ENCODE measurements around the gene LOXL3. TPM values are rescaled to one million over a fixed set of nuclear protein-coding genes. Genes with fewer than 3 reads are reported as not detected.
A peak's percentile ranks its signal among the peaks of the same experiment; 100 is the strongest.
"Not testable (repeated sequence)": the region's sequence is repeated elsewhere in the genome, so short reads cannot be mapped to it uniquely, and the experiment has no call there.

LOXL3 gene
- polyA plus RNA-seq, 4 donors: 0.22 to 2.9 (median 1.3) TPM

GRCh38 chr2:74495440-74495839 lies 58.3 kb downstream of the LOXL3 start:
- DNase-seq: no peak
- H3K27me3 ChIP-seq (ENCODE audit: control insufficient read depth in 3 of 3, insufficient read depth in 3 of 3, low read length in 3 of 3): peaks cover 0 to 33% (median 0%) of the 10 kb centered on the region in 3 donors
- H3K27ac ChIP-seq (ENCODE audit: low read depth in 1 of 3, low read length in 2 of 3): no peak overlapping the region
- FAIRE-seq: no peak
- no peaks in the 10 kb centered on the region for H3K9me3 ChIP-seq (ENCODE audit: control insufficient read depth in 2 of 2, insufficient read depth in 1 of 2, low read depth in 1 of 2, low read length in 1 of 2)
- H3K4me3 ChIP-seq (ENCODE audit: low read depth in 1 of 3, low read length in 3 of 3): no peak overlapping the region
- peaks cover 0 to 61% (median 0%) of the 10 kb centered on the region in 3 donors for H3K4me1 ChIP-seq (ENCODE audit: control insufficient read depth in 3 of 3, insufficient read depth in 2 of 3, low read depth in 1 of 3, low read length in 2 of 3)
- peaks cover 13 to 66% (median 17%) of the 10 kb centered on the region in 3 donors for H3K36me3 ChIP-seq (ENCODE audit: control insufficient read depth in 3 of 3, insufficient read depth in 2 of 3, low read depth in 1 of 3, low read length in 3 of 3)
- 76 to 97% (median 88%) methylated on average over 1 of the region's 1 CpG for WGBS, 3 donors

GRCh38 chr2:74493546-74493945 lies 60.2 kb downstream of the LOXL3 start:
- H3K27ac ChIP-seq (ENCODE audit: low read depth in 1 of 3, low read length in 2 of 3): no peak overlapping the region
- no peaks in the 10 kb centered on the region for H3K9me3 ChIP-seq (ENCODE audit: control insufficient read depth in 2 of 2, insufficient read depth in 1 of 2, low read depth in 1 of 2, low read length in 1 of 2)
- peaks cover 0 to 66% (median 5%) of the 10 kb centered on the region in 3 donors for H3K4me1 ChIP-seq (ENCODE audit: control insufficient read depth in 3 of 3, insufficient read depth in 2 of 3, low read depth in 1 of 3, low read length in 2 of 3)
- no peak for FAIRE-seq
- 82 to 97% (median 90%) methylated on average over 3 of the region's 3 CpGs for WGBS, 3 donors
- peaks cover 0 to 16% (median 0%) of the 10 kb centered on the region in 3 donors for H3K27me3 ChIP-seq (ENCODE audit: control insufficient read depth in 3 of 3, insufficient read depth in 3 of 3, low read length in 3 of 3)
- DNase-seq: no peak
- H3K4me3 ChIP-seq (ENCODE audit: low read depth in 1 of 3, low read length in 3 of 3): no peak overlapping the region
- peaks cover 13 to 75% (median 17%) of the 10 kb centered on the region in 3 donors for H3K36me3 ChIP-seq (ENCODE audit: control insufficient read depth in 3 of 3, insufficient read depth in 2 of 3, low read depth in 1 of 3, low read length in 3 of 3)

DNA sequence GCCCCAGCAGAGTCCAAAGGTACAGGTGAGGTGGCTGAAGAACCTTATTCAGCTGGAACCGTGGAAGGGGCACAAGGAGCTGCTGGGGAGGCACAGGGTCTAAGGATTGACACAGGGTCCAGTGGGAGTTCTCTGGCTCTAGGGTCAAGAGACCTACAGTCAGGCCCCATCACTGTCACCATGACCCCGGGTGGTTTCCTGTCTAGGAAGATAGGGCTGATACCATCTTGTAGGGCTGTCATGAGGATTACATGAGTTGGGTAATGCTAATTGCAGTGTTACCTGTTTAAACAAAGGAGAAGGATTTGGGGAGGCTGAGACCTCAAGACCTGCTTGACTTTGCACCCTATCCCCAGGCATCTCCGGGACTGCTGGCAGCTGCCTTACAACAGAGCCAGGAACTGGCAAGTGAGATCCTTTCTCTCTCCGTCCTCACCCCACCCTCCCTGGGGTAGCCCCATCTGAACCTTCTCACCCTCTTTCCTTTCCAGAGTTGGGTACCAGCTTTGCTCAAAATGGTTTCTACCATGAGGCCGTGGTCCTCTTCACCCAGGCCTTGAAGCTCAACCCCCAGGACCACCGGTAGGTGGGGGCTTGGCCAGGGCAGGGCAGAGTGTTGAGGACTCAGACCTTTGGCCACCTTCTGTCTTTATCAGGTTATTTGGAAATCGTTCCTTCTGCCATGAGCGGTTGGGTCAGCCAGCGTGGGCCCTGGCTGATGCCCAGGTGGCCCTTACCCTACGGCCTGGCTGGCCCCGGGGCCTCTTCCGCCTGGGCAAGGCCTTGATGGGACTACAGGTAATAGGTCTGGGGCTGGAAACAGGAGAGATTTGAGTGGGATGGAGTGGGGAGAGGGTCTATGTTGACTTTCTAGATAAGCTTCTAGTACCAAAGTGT lies 61.8 kb downstream of the LOXL3 start:
- peaks cover 0 to under 1% (median 0%) of the 10 kb centered on the region in 3 donors for H3K27me3 ChIP-seq (ENCODE audit: control insufficient read depth in 3 of 3, insufficient read depth in 3 of 3, low read length in 3 of 3)
- H3K4me1 ChIP-seq (ENCODE audit: control insufficient read depth in 3 of 3, insufficient read depth in 2 of 3, low read depth in 1 of 3, low read length in 2 of 3): peaks cover 0 to 60% (median 5%) of the 10 kb centered on the region in 3 donors
- no peak for FAIRE-seq
- no peaks in the 10 kb centered on the region for H3K9me3 ChIP-seq (ENCODE audit: control insufficient read depth in 2 of 2, insufficient read depth in 1 of 2, low read depth in 1 of 2, low read length in 1 of 2)
- H3K4me3 ChIP-seq (ENCODE audit: low read depth in 1 of 3, low read length in 3 of 3): no peak overlapping the region
- peaks cover 13 to 75% (median 17%) of the 10 kb centered on the region in 3 donors for H3K36me3 ChIP-seq (ENCODE audit: control insufficient read depth in 3 of 3, insufficient read depth in 2 of 3, low read depth in 1 of 3, low read length in 3 of 3)
- peak in 1 of 2 donors; percentile 43 for DNase-seq
- H3K27ac ChIP-seq (ENCODE audit: low read depth in 1 of 3, low read length in 2 of 3): peak overlapping the region in 1 of 3 donors; percentile 46
- WGBS, 3 donors: 70 to 85% (median 77%) methylated on average over 12 of the region's 12 CpGs

DNA sequence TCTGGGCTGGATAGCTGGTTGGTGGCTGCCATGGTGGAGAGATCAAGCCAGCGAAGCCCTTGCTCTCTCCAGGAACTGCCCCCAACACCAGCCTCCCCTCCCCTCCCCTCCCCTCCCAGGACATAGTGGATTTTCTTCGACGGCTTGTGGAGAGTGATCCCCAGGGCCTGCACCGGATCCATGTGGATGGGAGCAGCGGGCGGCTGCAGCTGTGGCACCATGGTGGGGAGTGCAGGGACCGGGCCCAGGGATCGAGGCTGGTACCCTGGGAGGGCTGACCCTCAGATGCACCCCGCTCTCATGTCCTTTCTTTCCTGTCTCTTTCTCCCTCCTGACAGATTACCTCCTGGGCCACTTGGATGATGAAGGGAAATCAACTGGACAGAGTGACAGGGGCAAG lies 63.8 kb downstream of the LOXL3 start:
- Histone ChIP-seq H3K27me3 (ENCODE audit: control insufficient read depth in 3 of 3, insufficient read depth in 3 of 3, low read length in 3 of 3) (no peaks in the 10 kb centered on the region), H3K9me3 (ENCODE audit: control insufficient read depth in 2 of 2, insufficient read depth in 1 of 2, low read depth in 1 of 2, low read length in 1 of 2) (no peaks in the 10 kb centered on the region), H3K4me3 (ENCODE audit: low read depth in 1 of 3, low read length in 3 of 3) (no peak overlapping the region), H3K4me1 (ENCODE audit: control insufficient read depth in 3 of 3, insufficient read depth in 2 of 3, low read depth in 1 of 3, low read length in 2 of 3) (peaks cover 0 to 50% (median 5%) of the 10 kb centered on the region in 3 donors), H3K27ac (ENCODE audit: low read depth in 1 of 3, low read length in 2 of 3) (peak overlapping the region in 1 of 3 donors; percentile 81), H3K36me3 (ENCODE audit: control insufficient read depth in 3 of 3, insufficient read depth in 2 of 3, low read depth in 1 of 3, low read length in 3 of 3) (peaks cover 13 to 75% (median 17%) of the 10 kb centered on the region in 3 donors)
- DNase-seq (no peak), FAIRE-seq (no peak)
- WGBS, 3 donors: 83 to 92% (median 89%) methylated on average over 4 to 9 of the region's 9 CpGs

GRCh38 chr2:74488643-74489481 lies 64.9 kb downstream of the LOXL3 start:
- Histone ChIP-seq H3K9me3 (ENCODE audit: control insufficient read depth in 2 of 2, insufficient read depth in 1 of 2, low read depth in 1 of 2, low read length in 1 of 2) (no peaks in the 10 kb centered on the region), H3K4me1 (ENCODE audit: control insufficient read depth in 3 of 3, insufficient read depth in 2 of 3, low read depth in 1 of 3, low read length in 2 of 3) (peaks cover 0 to 50% (median 5%) of the 10 kb centered on the region in 3 donors), H3K36me3 (ENCODE audit: control insufficient read depth in 3 of 3, insufficient read depth in 2 of 3, low read depth in 1 of 3, low read length in 3 of 3) (peaks cover 13 to 73% (median 17%) of the 10 kb centered on the region in 3 donors), H3K27me3 (ENCODE audit: control insufficient read depth in 3 of 3, insufficient read depth in 3 of 3, low read length in 3 of 3) (no peaks in the 10 kb centered on the region), H3K4me3 (ENCODE audit: low read depth in 1 of 3, low read length in 3 of 3) (no peak overlapping the region), H3K27ac (ENCODE audit: low read depth in 1 of 3, low read length in 2 of 3) (peak overlapping the region; percentile 32 to 89 (median 82))
- 31 to 72% (median 51%) methylated on average over 9 of the region's 9 CpGs for WGBS, 3 donors
- DNase-seq (peak; percentile 90 to 93), FAIRE-seq (no peak)

- H3K4me1 ChIP-seq (ENCODE audit: control insufficient read depth in 3 of 3, insufficient read depth in 2 of 3, low read depth in 1 of 3, low read length in 2 of 3): peaks cover 2 to 46% (median 5%) of the 10 kb centered on the region in 3 donors
Observed at GRCh38 chr2:74486141-74486540, 67.6 kb downstream of the LOXL3 start.

DNA sequence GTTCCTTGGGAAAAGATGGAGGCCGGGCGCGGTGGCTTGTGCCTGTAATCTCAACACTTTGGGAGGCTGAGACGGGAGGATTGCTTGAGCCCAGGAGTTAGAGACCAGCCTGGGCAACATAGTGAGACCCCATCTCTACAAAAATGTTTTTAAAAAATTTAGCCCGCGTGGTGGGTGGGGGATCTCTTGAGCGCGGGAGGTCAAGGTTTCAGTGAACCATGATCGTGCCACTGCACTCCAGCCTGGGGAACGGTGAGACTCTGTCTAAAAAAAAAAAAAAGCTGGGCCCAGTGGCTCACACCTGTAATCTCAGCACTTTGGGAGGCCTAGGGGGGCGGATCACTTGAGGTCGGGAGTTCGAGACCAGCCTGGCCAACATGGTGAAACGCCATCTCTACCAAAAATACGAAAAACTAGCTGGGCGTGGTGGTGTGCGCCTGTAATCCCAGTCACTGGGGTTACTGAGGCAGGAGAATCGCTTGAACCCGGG lies 70.0 kb downstream of the LOXL3 start:
- not testable (repeated sequence) for FAIRE-seq; H3K9me3 ChIP-seq (ENCODE audit: control insufficient read depth in 2 of 2, insufficient read depth in 1 of 2, low read depth in 1 of 2, low read length in 1 of 2); DNase-seq; H3K27me3 ChIP-seq (ENCODE audit: control insufficient read depth in 3 of 3, insufficient read depth in 3 of 3, low read length in 3 of 3)
- Histone ChIP-seq H3K4me1 (ENCODE audit: control insufficient read depth in 3 of 3, insufficient read depth in 2 of 3, low read depth in 1 of 3, low read length in 2 of 3) (peaks cover 0 to 32% (median 2%) of the 10 kb centered on the region in 3 donors), H3K4me3 (ENCODE audit: low read depth in 1 of 3, low read length in 3 of 3) (peak overlapping the region; percentile 81 to 90 (median 85)), H3K36me3 (ENCODE audit: control insufficient read depth in 3 of 3, insufficient read depth in 2 of 3, low read depth in 1 of 3, low read length in 3 of 3) (peaks cover 0 to 52% (median 0%) of the 10 kb centered on the region in 3 donors), H3K27ac (ENCODE audit: low read depth in 1 of 3, low read length in 2 of 3) (peak overlapping the region in 1 of 3 donors; percentile 86)
- 45 to 72% (median 58%) methylated on average over 19 of the region's 19 CpGs for WGBS, 3 donors

More at GRCh38 chr2:74486141-74486540, 67.6 kb downstream of the LOXL3 start:
- WGBS, 3 donors: 90 to 94% (median 93%) methylated on average over 2 of the region's 2 CpGs
- Histone ChIP-seq H3K27ac (ENCODE audit: low read depth in 1 of 3, low read length in 2 of 3) (no peak overlapping the region), H3K27me3 (ENCODE audit: control insufficient read depth in 3 of 3, insufficient read depth in 3 of 3, low read length in 3 of 3) (no peaks in the 10 kb centered on the region), H3K36me3 (ENCODE audit: control insufficient read depth in 3 of 3, insufficient read depth in 2 of 3, low read depth in 1 of 3, low read length in 3 of 3) (peaks cover 1 to 57% (median 3%) of the 10 kb centered on the region in 3 donors), H3K9me3 (ENCODE audit: control insufficient read depth in 2 of 2, insufficient read depth in 1 of 2, low read depth in 1 of 2, low read length in 1 of 2) (no peaks in the 10 kb centered on the region), H3K4me3 (ENCODE audit: low read depth in 1 of 3, low read length in 3 of 3) (no peak overlapping the region)
- FAIRE-seq (no peak), DNase-seq (no peak)
